HEK293 (cell line): ENCODE measurements around the gene IP6K3.

Source experiments
- FEZF1 ChIP-seq: fragments of 450-650 bp; formaldehyde crosslinking; IDR thresholded peaks from 2 replicates; pipeline ENCODE4 v1.5.1; 2016; ENCODE audit warnings: missing biosample characterization, missing genetic modification characterization
- GFI1B ChIP-seq: fragments of 450-650 bp; formaldehyde crosslinking; IDR thresholded peaks from 2 replicates; pipeline ENCODE4 v1.5.1; 2016; ENCODE audit warnings: missing biosample characterization, missing genetic modification characterization
- HOXA7 ChIP-seq: sonication (generic); formaldehyde crosslinking; IDR thresholded peaks from 2 replicates; pipeline ENCODE4 v1.8.1; 2022; ENCODE audit warnings: missing genetic modification reagents, borderline replicate concordance
- KLF1 ChIP-seq: fragments of 450-650 bp; formaldehyde crosslinking; IDR thresholded peaks from 2 replicates; pipeline ENCODE4 v1.5.1; 2016; ENCODE audit warnings: missing biosample characterization, missing genetic modification characterization
- KLF16 ChIP-seq: fragments of 450-650 bp; formaldehyde crosslinking; IDR thresholded peaks from 2 replicates; pipeline ENCODE4 v1.5.1; 2017; ENCODE audit warnings: missing biosample characterization, missing genetic modification characterization
- MYNN ChIP-seq: fragments of 450-650 bp; formaldehyde crosslinking; IDR thresholded peaks from 2 replicates; pipeline ENCODE4 v1.5.1; 2016; ENCODE audit warnings: missing biosample characterization, missing genetic modification characterization, borderline replicate concordance
- SALL2 ChIP-seq: fragments of 450-650 bp; formaldehyde crosslinking; IDR thresholded peaks from 2 replicates; pipeline ENCODE4 v1.5.0; 2017; ENCODE audit warnings: missing biosample characterization, mild to moderate bottlenecking, missing genetic modification characterization, borderline replicate concordance
- SCRT2 ChIP-seq: fragments of 450-650 bp; formaldehyde crosslinking; IDR thresholded peaks from 2 replicates; pipeline ENCODE4 v1.5.1; 2016; ENCODE audit warnings: missing biosample characterization, missing genetic modification characterization
- YY2 ChIP-seq: fragments of 450-650 bp; formaldehyde crosslinking; IDR thresholded peaks from 2 replicates; pipeline ENCODE4 v1.5.1; 2016; ENCODE audit warnings: missing biosample characterization, missing genetic modification characterization
- ZBTB20 ChIP-seq: fragments of 450-650 bp; formaldehyde crosslinking; IDR thresholded peaks from 2 replicates; pipeline ENCODE4 v1.5.1; 2016; ENCODE audit warnings: missing biosample characterization, missing genetic modification characterization
- ZFHX2 ChIP-seq: fragments of 450-650 bp; formaldehyde crosslinking; conservative IDR thresholded peaks from 2 replicates; pipeline ENCODE4 v1.5.1; 2016; ENCODE audit warnings: missing biosample characterization, missing genetic modification characterization
- ZIC2 ChIP-seq: fragments of 450-650 bp; formaldehyde crosslinking; IDR thresholded peaks from 2 replicates; pipeline ENCODE4 v1.5.1; 2016; ENCODE audit warnings: missing biosample characterization, missing genetic modification characterization
- ZNF184 ChIP-seq: fragments of 450-650 bp; IDR thresholded peaks from 2 replicates; pipeline ENCODE4 v1.5.1; 2018; ENCODE audit warnings: missing biosample characterization, mild to moderate bottlenecking, missing genetic modification characterization
- ZNF19 ChIP-seq: fragments of 450-650 bp; formaldehyde crosslinking; IDR thresholded peaks from 2 replicates; pipeline ENCODE4; 2016; ENCODE audit warnings: missing biosample characterization, missing genetic modification characterization, low read depth
- ZNF202 ChIP-seq: fragments of 450-650 bp; formaldehyde crosslinking; IDR thresholded peaks from 2 replicates; pipeline ENCODE4 v1.5.1; 2016; ENCODE audit warnings: missing biosample characterization, missing genetic modification characterization, borderline replicate concordance
- ZNF324 ChIP-seq: fragments of 450-650 bp; formaldehyde crosslinking; IDR thresholded peaks from 2 replicates; pipeline ENCODE4 v1.5.1; 2016; ENCODE audit warnings: missing biosample characterization, missing genetic modification characterization
- ZNF341 ChIP-seq: fragments of 450-650 bp; formaldehyde crosslinking; IDR thresholded peaks from 2 replicates; pipeline ENCODE4; 2016; ENCODE audit warnings: low read depth, missing biosample characterization, missing genetic modification characterization
- ZNF404 ChIP-seq: fragments of 450-650 bp; formaldehyde crosslinking; IDR thresholded peaks from 2 replicates; pipeline ENCODE4 v1.5.1; 2017; ENCODE audit warnings: missing biosample characterization, missing genetic modification characterization
- ZNF426 ChIP-seq: fragments of 450-650 bp; formaldehyde crosslinking; IDR thresholded peaks from 2 replicates; pipeline ENCODE4 v1.5.1; 2017; ENCODE audit warnings: missing biosample characterization, missing genetic modification characterization, mild to moderate bottlenecking, inconsistent platforms, moderate library complexity
- ZNF48 ChIP-seq: fragments of 450-650 bp; formaldehyde crosslinking; IDR thresholded peaks from 2 replicates; pipeline ENCODE4 v1.5.1; 2016; ENCODE audit warnings: missing biosample characterization, missing genetic modification characterization
- ZNF510 ChIP-seq: fragments of 450-650 bp; formaldehyde crosslinking; IDR thresholded peaks from 2 replicates; pipeline ENCODE4 v1.5.1; 2018; ENCODE audit warnings: mild to moderate bottlenecking, missing genetic modification characterization, missing biosample characterization; ENCODE audit not compliant: insufficient replicate concordance
- ZNF555 ChIP-seq: fragments of 450-650 bp; formaldehyde crosslinking; conservative IDR thresholded peaks from 2 replicates; pipeline ENCODE4 v1.5.1; 2017; ENCODE audit warnings: missing biosample characterization, mild to moderate bottlenecking, missing genetic modification characterization, inconsistent platforms
- ZNF654 ChIP-seq: fragments of 450-650 bp; formaldehyde crosslinking; IDR thresholded peaks from 2 replicates; pipeline ENCODE4 v1.5.1; 2016; ENCODE audit warnings: low read depth, missing biosample characterization, missing genetic modification characterization
- ZNF670 ChIP-seq: fragments of 450-650 bp; formaldehyde crosslinking; IDR thresholded peaks from 2 replicates; pipeline ENCODE4 v1.5.1; 2016; ENCODE audit warnings: missing biosample characterization, missing genetic modification characterization, low read depth
- ZNF76 ChIP-seq: fragments of 450-650 bp; formaldehyde crosslinking; IDR thresholded peaks from 2 replicates; pipeline ENCODE4; 2016; ENCODE audit warnings: low read depth, missing biosample characterization, missing genetic modification characterization, borderline replicate concordance
- ZSCAN16 ChIP-seq: fragments of 450-650 bp; formaldehyde crosslinking; IDR thresholded peaks from 2 replicates; pipeline ENCODE4 v1.5.1; 2016; ENCODE audit warnings: missing biosample characterization, missing genetic modification characterization
- ZSCAN30 ChIP-seq: fragments of 450-650 bp; IDR thresholded peaks from 2 replicates; pipeline ENCODE4 v1.5.1; 2018; ENCODE audit warnings: missing biosample characterization, mild to moderate bottlenecking, missing genetic modification characterization, moderate library complexity
- TF ChIP-seq, protein P1 (sequence below): fragments of 450-650 bp; formaldehyde crosslinking; optimal IDR thresholded peaks from 2 replicates; pipeline ENCODE3; 2016; ENCODE audit warnings: missing biosample characterization, mild to moderate bottlenecking, missing genetic modification characterization
- TF ChIP-seq, protein P2 (sequence below): fragments of 450-650 bp; formaldehyde crosslinking; IDR thresholded peaks from 2 replicates; pipeline ENCODE4 v1.5.1; 2016; ENCODE audit warnings: missing biosample characterization, missing genetic modification characterization
- TF ChIP-seq, protein P3 (sequence below): fragments of 450-650 bp; formaldehyde crosslinking; IDR thresholded peaks from 2 replicates; pipeline ENCODE4 v1.5.1; 2016; ENCODE audit warnings: missing biosample characterization, missing genetic modification characterization
- TF ChIP-seq, protein P4 (sequence below): fragments of 450-650 bp; formaldehyde crosslinking; IDR thresholded peaks from 2 replicates; pipeline ENCODE4 v1.5.1; 2017; ENCODE audit warnings: missing biosample characterization, missing genetic modification characterization
- TF ChIP-seq, protein P5 (sequence below): fragments of 450-650 bp; formaldehyde crosslinking; IDR thresholded peaks from 2 replicates; pipeline ENCODE4 v1.5.1; 2016; ENCODE audit warnings: missing biosample characterization, missing genetic modification characterization

Gene IP6K3

DNA sequence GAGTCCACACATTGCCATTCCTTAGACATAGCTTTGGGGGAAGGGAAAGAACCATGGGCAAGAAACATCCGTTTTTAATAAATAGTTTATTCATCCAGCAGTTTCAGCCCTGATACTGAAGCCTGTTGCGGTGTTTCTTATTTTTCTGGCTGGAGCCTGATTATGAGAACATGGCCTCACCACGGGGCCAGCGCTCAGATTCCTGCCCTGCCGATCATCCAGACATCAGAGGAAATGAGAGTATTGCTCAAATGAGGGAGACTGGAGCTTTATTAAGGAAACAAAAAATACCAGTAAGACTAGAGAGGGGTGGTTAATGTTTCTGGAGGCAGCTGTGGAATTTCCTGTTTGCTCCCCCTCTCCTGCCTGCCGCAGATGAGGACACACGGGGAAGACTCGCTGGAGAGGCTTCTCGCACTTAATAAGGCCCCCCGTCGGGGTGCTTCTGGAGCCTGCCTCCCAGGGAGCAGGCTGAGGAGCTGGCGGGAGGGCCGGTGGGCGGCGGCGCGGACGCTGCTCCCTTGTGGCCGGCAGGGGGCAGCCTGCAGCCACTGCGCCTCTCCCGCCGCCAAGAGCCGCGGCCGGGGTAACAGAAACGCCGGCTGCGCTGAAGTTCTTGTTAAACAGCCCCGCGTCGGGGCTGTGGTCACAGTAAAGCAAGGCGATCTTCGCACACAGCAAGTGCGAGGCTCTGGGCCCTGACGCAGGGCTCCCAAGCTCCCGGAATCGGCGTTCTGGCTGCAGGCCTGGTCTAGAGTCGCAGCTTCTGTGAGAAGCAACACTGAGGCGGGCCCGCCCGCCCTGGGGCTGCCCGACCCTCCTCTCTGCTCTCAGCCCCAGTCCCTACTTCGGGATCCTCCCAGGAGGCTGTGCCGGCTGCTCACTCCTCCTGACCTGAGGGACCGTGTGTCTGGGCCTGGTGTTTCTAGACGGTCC, 24.7 kb upstream of the IP6K3 start (continued):
- TF ChIP-seq ZNF19 (tag by site-specific recombination) (no peak), ZNF48 (no peak), ZFHX2 (tag by site-specific recombination) (peak; percentile 71), ZNF670 (tag by site-specific recombination) (no peak), YY2 (no peak), ZNF324 (tag by site-specific recombination) (no peak), ZNF202 (no peak), KLF1 (tag by site-specific recombination) (no peak), ZNF404 (tag by site-specific recombination) (no peak), ZNF555 (tag by site-specific recombination) (no peak), ZSCAN16 (tag by site-specific recombination) (0 out of 2 replicates have a peak, but pooled peaks have one; percentile 16), GFI1B (tag by site-specific recombination) (no peak), ZNF184 (0 out of 2 replicates have a peak, but pooled peaks have one; percentile 50), FEZF1 (tag by site-specific recombination) (no peak), SALL2 (no peak), MYNN (tag by site-specific recombination) (no peak), ZIC2 (tag by site-specific recombination) (peak; percentile 94), ZSCAN30 (tag by site-specific recombination) (peak; percentile 92), ZNF341 (peak; percentile 42; the same call in 1 of the 2 replicates), ZBTB20 (tag by site-specific recombination) (peak; percentile 87), SCRT2 (tag by site-specific recombination) (no peak), ZNF76 (tag by site-specific recombination) (no peak), ZNF654 (peak; percentile 59), ZNF426 (tag by site-specific recombination) (no peak), KLF16 (tag by site-specific recombination) (no peak), HOXA7 (CRISPR knock-in tag) (no peak), ZNF510 (tag by site-specific recombination) (no peak)
- TF ChIP-seq, protein P1, sequence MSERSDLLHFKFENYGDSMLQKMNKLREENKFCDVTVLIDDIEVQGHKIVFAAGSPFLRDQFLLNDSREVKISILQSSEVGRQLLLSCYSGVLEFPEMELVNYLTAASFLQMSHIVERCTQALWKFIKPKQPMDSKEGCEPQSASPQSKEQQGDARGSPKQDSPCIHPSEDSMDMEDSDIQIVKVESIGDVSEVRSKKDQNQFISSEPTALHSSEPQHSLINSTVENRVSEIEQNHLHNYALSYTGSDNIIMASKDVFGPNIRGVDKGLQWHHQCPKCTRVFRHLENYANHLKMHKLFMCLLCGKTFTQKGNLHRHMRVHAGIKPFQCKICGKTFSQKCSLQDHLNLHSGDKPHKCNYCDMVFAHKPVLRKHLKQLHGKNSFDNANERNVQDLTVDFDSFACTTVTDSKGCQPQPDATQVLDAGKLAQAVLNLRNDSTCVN (tag by site-specific recombination), result peak; percentile 53
- TF ChIP-seq, protein P2, sequence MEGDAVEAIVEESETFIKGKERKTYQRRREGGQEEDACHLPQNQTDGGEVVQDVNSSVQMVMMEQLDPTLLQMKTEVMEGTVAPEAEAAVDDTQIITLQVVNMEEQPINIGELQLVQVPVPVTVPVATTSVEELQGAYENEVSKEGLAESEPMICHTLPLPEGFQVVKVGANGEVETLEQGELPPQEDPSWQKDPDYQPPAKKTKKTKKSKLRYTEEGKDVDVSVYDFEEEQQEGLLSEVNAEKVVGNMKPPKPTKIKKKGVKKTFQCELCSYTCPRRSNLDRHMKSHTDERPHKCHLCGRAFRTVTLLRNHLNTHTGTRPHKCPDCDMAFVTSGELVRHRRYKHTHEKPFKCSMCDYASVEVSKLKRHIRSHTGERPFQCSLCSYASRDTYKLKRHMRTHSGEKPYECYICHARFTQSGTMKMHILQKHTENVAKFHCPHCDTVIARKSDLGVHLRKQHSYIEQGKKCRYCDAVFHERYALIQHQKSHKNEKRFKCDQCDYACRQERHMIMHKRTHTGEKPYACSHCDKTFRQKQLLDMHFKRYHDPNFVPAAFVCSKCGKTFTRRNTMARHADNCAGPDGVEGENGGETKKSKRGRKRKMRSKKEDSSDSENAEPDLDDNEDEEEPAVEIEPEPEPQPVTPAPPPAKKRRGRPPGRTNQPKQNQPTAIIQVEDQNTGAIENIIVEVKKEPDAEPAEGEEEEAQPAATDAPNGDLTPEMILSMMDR (tag by site-specific recombination), result peak; percentile 91
- TF ChIP-seq, protein P3, sequence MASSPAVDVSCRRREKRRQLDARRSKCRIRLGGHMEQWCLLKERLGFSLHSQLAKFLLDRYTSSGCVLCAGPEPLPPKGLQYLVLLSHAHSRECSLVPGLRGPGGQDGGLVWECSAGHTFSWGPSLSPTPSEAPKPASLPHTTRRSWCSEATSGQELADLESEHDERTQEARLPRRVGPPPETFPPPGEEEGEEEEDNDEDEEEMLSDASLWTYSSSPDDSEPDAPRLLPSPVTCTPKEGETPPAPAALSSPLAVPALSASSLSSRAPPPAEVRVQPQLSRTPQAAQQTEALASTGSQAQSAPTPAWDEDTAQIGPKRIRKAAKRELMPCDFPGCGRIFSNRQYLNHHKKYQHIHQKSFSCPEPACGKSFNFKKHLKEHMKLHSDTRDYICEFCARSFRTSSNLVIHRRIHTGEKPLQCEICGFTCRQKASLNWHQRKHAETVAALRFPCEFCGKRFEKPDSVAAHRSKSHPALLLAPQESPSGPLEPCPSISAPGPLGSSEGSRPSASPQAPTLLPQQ (tag by site-specific recombination), result peak; percentile 86
- TF ChIP-seq, protein P4, sequence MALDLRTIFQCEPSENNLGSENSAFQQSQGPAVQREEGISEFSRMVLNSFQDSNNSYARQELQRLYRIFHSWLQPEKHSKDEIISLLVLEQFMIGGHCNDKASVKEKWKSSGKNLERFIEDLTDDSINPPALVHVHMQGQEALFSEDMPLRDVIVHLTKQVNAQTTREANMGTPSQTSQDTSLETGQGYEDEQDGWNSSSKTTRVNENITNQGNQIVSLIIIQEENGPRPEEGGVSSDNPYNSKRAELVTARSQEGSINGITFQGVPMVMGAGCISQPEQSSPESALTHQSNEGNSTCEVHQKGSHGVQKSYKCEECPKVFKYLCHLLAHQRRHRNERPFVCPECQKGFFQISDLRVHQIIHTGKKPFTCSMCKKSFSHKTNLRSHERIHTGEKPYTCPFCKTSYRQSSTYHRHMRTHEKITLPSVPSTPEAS, result no peak
- TF ChIP-seq, protein P5, sequence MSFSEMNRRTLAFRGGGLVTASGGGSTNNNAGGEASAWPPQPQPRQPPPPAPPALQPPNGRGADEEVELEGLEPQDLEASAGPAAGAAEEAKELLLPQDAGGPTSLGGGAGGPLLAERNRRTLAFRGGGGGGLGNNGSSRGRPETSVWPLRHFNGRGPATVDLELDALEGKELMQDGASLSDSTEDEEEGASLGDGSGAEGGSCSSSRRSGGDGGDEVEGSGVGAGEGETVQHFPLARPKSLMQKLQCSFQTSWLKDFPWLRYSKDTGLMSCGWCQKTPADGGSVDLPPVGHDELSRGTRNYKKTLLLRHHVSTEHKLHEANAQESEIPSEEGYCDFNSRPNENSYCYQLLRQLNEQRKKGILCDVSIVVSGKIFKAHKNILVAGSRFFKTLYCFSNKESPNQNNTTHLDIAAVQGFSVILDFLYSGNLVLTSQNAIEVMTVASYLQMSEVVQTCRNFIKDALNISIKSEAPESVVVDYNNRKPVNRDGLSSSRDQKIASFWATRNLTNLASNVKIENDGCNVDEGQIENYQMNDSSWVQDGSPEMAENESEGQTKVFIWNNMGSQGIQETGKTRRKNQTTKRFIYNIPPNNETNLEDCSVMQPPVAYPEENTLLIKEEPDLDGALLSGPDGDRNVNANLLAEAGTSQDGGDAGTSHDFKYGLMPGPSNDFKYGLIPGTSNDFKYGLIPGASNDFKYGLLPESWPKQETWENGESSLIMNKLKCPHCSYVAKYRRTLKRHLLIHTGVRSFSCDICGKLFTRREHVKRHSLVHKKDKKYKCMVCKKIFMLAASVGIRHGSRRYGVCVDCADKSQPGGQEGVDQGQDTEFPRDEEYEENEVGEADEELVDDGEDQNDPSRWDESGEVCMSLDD (tag by site-specific recombination), result no peak
